SK-N-SH treated with all-trans-retinoic acid at 6 μM for 48 hours (cell line): Measurements from ENCODE around the gene SORCS2.
A peak's percentile ranks its signal among the peaks of the same experiment; 100 is the strongest.

ENCODE experiments used
- ATAC-seq: fragments of 200-7000 bp; cut with Tn5 transposase; 3 replicates; pipeline ENCODE4 v1.9.1; 2020; ENCODE audit warnings: mild to moderate bottlenecking, moderate library complexity
- ARNTL ChIP-seq: fragments of 450-650 bp; formaldehyde crosslinking; IDR thresholded peaks from 2 replicates; pipeline ENCODE4 v1.5.0; 2020; ENCODE audit warnings: low read depth, mild to moderate bottlenecking, moderate library complexity, borderline replicate concordance
- BACH2 ChIP-seq: fragments of 250-450 bp; sonication (Bioruptor Pico); IDR thresholded peaks from 2 replicates; pipeline ENCODE4 v1.9.0; 2021; ENCODE audit warnings: mild to moderate bottlenecking, borderline replicate concordance
- CSDC2 ChIP-seq: fragments of 250-450 bp; sonication (Bioruptor Pico); IDR thresholded peaks from 2 replicates; pipeline ENCODE4 v1.5.0; 2020; ENCODE audit warnings: mild to moderate bottlenecking, moderate library complexity
- ESRRG ChIP-seq: fragments of 250-450 bp; sonication (Bioruptor Pico); IDR thresholded peaks from 2 replicates; pipeline ENCODE4 v1.6.1; 2021; ENCODE audit warnings: mild to moderate bottlenecking
- ISL1 ChIP-seq: fragments of 250-450 bp; sonication (Bioruptor Pico); IDR thresholded peaks from 2 replicates; pipeline ENCODE4 v2.1.2; 2022; ENCODE audit warnings: mild to moderate bottlenecking, moderate library complexity
- OSR1 ChIP-seq: fragments of 250-450 bp; sonication (Bioruptor Pico); IDR thresholded peaks from 2 replicates; pipeline ENCODE4 v1.8.0; 2022; ENCODE audit warnings: moderate library complexity, mild to moderate bottlenecking, inconsistent platforms
- PPARA ChIP-seq: fragments of 250-450 bp; sonication (Bioruptor Pico); IDR thresholded peaks from 2 replicates; pipeline ENCODE4 v1.5.0; 2020; ENCODE audit warnings: mild to moderate bottlenecking, borderline replicate concordance
- RARB ChIP-seq: fragments of 250-450 bp; sonication (Bioruptor Pico); IDR thresholded peaks from 2 replicates; pipeline ENCODE4 v1.8.0; 2021; ENCODE audit warnings: mild to moderate bottlenecking, moderate library complexity
- TCF4 ChIP-seq: fragments of 250-450 bp; sonication (Bioruptor Pico); IDR thresholded peaks from 2 replicates; pipeline ENCODE4 v1.8.0; 2021; ENCODE audit warnings: mild to moderate bottlenecking, moderate library complexity, borderline replicate concordance
- TOX ChIP-seq: fragments of 250-450 bp; sonication (Bioruptor Pico); IDR thresholded peaks from 2 replicates; pipeline ENCODE4 v1.8.0; 2021; ENCODE audit warnings: mild to moderate bottlenecking, moderate library complexity, borderline replicate concordance
- ZC3H10 ChIP-seq: fragments of 250-450 bp; sonication (Bioruptor Pico); IDR thresholded peaks from 2 replicates; pipeline ENCODE4 v1.5.1; 2021; ENCODE audit warnings: mild to moderate bottlenecking, moderate library complexity
- ZFP3 ChIP-seq: fragments of 250-450 bp; sonication (Bioruptor Pico); IDR thresholded peaks from 2 replicates; pipeline ENCODE4 v1.5.0; 2020; ENCODE audit warnings: mild to moderate bottlenecking, moderate library complexity
- ZFP30 ChIP-seq: fragments of 450-650 bp; formaldehyde crosslinking; IDR thresholded peaks from 2 replicates; pipeline ENCODE4 v1.5.0; 2022; ENCODE audit warnings: mild to moderate bottlenecking, moderate library complexity
- ZNF565 ChIP-seq: fragments of 450-650 bp; formaldehyde crosslinking; conservative IDR thresholded peaks from 2 replicates; pipeline ENCODE4 v1.5.0; 2020; ENCODE audit warnings: low read depth, mild to moderate bottlenecking, moderate library complexity
- ZNF70 ChIP-seq: fragments of 450-650 bp; formaldehyde crosslinking; IDR thresholded peaks from 2 replicates; pipeline ENCODE4 v1.5.0; 2020; ENCODE audit warnings: mild to moderate bottlenecking, moderate library complexity
- ZNF8 ChIP-seq: fragments of 450-650 bp; formaldehyde crosslinking; IDR thresholded peaks from 2 replicates; pipeline ENCODE4 v1.5.0; 2020; ENCODE audit warnings: mild to moderate bottlenecking, moderate library complexity
- TF ChIP-seq, protein P1 (sequence below): fragments of 250-450 bp; sonication (Bioruptor Pico); IDR thresholded peaks from 2 replicates; pipeline ENCODE4 v1.5.1; 2021; ENCODE audit warnings: mild to moderate bottlenecking, moderate library complexity
- TF ChIP-seq, protein P2 (sequence below): fragments of 250-450 bp; sonication (Bioruptor Pico); IDR thresholded peaks from 2 replicates; pipeline ENCODE4 v1.5.0; 2020; ENCODE audit warnings: mild to moderate bottlenecking, moderate library complexity
- TF ChIP-seq, protein P3 (sequence below): fragments of 250-450 bp; sonication (Bioruptor Pico); IDR thresholded peaks from 2 replicates; pipeline ENCODE4 v1.8.0; 2020; ENCODE audit warnings: mild to moderate bottlenecking, moderate library complexity, borderline replicate concordance
- TF ChIP-seq, protein P4 (sequence below): fragments of 250-450 bp; sonication (Bioruptor Pico); IDR thresholded peaks from 2 replicates; pipeline ENCODE4 v1.8.0; 2021; ENCODE audit warnings: low read depth, mild to moderate bottlenecking, moderate library complexity, borderline replicate concordance

SORCS2 gene

DNA sequence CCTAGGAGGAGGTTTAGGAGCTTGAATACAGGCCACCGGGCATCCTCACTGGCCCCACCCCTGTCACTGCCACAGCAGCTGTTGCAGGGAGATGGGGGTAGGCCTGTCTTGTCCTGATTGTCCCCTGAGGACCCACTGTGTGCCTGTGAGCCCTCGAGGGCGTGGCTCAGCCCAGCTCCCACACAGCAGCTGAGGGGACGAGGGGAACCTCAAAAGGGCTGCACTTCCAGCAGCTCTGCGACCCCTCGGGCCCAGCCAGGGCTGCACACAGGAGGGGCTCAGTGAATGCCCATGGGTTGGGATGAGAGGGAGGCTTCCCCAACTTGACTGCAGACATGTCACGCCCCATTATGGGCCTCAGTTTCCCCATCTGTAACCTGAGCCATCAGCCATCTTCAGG, 521.4 kb downstream of the SORCS2 start:
- ATAC-seq = no peak
- TF ChIP-seq PPARA (no peak), ZNF565 (CRISPR knock-in tag) (no peak), ARNTL (CRISPR knock-in tag) (no peak), ZNF70 (CRISPR knock-in tag) (no peak), CSDC2 (CRISPR knock-in tag) (no peak), ZNF8 (CRISPR knock-in tag) (no peak), TCF4 (CRISPR knock-in tag) (no peak), ZC3H10 (CRISPR knock-in tag) (no peak), ISL1 (no peak), OSR1 (CRISPR knock-in tag) (no peak), ZFP3 (CRISPR knock-in tag) (no peak), TOX (no peak)
- TF ChIP-seq, protein P1, sequence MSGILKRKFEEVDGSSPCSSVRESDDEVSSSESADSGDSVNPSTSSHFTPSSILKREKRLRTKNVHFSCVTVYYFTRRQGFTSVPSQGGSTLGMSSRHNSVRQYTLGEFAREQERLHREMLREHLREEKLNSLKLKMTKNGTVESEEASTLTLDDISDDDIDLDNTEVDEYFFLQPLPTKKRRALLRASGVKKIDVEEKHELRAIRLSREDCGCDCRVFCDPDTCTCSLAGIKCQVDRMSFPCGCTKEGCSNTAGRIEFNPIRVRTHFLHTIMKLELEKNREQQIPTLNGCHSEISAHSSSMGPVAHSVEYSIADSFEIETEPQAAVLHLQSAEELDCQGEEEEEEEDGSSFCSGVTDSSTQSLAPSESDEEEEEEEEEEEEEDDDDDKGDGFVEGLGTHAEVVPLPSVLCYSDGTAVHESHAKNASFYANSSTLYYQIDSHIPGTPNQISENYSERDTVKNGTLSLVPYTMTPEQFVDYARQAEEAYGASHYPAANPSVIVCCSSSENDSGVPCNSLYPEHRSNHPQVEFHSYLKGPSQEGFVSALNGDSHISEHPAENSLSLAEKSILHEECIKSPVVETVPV (CRISPR knock-in tag) = no peak
- TF ChIP-seq, protein P2, sequence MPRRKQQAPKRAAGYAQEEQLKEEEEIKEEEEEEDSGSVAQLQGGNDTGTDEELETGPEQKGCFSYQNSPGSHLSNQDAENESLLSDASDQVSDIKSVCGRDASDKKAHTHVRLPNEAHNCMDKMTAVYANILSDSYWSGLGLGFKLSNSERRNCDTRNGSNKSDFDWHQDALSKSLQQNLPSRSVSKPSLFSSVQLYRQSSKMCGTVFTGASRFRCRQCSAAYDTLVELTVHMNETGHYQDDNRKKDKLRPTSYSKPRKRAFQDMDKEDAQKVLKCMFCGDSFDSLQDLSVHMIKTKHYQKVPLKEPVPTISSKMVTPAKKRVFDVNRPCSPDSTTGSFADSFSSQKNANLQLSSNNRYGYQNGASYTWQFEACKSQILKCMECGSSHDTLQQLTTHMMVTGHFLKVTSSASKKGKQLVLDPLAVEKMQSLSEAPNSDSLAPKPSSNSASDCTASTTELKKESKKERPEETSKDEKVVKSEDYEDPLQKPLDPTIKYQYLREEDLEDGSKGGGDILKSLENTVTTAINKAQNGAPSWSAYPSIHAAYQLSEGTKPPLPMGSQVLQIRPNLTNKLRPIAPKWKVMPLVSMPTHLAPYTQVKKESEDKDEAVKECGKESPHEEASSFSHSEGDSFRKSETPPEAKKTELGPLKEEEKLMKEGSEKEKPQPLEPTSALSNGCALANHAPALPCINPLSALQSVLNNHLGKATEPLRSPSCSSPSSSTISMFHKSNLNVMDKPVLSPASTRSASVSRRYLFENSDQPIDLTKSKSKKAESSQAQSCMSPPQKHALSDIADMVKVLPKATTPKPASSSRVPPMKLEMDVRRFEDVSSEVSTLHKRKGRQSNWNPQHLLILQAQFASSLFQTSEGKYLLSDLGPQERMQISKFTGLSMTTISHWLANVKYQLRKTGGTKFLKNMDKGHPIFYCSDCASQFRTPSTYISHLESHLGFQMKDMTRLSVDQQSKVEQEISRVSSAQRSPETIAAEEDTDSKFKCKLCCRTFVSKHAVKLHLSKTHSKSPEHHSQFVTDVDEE (CRISPR knock-in tag) = no peak
- TF ChIP-seq, protein P3, sequence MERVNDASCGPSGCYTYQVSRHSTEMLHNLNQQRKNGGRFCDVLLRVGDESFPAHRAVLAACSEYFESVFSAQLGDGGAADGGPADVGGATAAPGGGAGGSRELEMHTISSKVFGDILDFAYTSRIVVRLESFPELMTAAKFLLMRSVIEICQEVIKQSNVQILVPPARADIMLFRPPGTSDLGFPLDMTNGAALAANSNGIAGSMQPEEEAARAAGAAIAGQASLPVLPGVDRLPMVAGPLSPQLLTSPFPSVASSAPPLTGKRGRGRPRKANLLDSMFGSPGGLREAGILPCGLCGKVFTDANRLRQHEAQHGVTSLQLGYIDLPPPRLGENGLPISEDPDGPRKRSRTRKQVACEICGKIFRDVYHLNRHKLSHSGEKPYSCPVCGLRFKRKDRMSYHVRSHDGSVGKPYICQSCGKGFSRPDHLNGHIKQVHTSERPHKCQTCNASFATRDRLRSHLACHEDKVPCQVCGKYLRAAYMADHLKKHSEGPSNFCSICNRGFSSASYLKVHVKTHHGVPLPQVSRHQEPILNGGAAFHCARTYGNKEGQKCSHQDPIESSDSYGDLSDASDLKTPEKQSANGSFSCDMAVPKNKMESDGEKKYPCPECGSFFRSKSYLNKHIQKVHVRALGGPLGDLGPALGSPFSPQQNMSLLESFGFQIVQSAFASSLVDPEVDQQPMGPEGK = no peak
- TF ChIP-seq, protein P4, sequence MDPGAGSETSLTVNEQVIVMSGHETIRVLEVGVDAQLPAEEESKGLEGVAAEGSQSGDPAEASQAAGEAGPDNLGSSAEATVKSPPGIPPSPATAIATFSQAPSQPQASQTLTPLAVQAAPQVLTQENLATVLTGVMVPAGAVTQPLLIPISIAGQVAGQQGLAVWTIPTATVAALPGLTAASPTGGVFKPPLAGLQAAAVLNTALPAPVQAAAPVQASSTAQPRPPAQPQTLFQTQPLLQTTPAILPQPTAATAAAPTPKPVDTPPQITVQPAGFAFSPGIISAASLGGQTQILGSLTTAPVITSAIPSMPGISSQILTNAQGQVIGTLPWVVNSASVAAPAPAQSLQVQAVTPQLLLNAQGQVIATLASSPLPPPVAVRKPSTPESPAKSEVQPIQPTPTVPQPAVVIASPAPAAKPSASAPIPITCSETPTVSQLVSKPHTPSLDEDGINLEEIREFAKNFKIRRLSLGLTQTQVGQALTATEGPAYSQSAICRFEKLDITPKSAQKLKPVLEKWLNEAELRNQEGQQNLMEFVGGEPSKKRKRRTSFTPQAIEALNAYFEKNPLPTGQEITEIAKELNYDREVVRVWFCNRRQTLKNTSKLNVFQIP (CRISPR knock-in tag) = no peak

DNA sequence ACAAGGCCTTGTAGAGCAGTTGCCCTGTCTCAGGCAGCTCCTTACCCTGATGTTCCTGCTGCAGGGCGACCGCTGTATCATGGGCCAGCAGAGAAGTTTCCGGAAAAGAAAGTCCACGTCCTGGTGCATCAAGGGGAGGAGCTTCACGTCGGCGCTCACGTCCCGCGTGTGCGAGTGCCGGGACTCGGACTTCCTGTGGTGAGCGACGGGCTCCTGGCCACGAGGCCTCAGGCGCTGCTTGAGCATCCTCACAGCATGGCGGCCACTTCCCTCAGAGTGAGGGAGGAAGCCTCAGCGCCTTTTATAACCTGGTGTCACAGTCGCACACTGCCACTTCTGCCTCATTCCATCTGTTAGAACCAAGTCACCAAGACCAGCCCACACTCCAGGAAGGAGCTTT, 521.8 kb downstream of the SORCS2 start:
- no peak for ATAC-seq
- TF ChIP-seq ZC3H10 (CRISPR knock-in tag) = no peak
- peak; percentile 90 for TF ChIP-seq ZNF565 (CRISPR knock-in tag)

DNA sequence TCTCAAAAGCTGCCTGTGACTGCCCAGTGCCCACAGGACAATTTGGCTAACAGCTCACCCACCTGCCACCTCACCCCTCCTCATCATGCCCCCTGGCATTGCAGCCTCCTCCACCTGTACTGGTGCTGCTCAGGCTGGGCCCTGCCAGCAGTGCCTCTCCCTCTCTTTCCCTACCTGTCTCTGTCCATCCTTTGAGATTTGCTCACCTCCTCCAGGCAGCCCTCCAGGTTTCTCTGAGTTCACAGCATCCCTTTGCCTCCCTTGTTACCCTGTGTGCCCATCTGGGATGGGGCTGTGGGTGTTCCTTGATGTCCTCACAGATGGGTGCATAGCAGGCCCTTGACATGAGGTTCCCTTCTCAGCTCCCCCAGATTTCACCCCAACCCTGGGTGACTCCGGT, 522.4 kb downstream of the SORCS2 start:
- TF ChIP-seq, protein P3 = no peak
- TF ChIP-seq ZFP3 (CRISPR knock-in tag) (no peak), CSDC2 (CRISPR knock-in tag) (no peak), TCF4 (CRISPR knock-in tag) (no peak), ISL1 (no peak), ZFP30 (no peak), ZC3H10 (CRISPR knock-in tag) (no peak), ZNF70 (CRISPR knock-in tag) (no peak), BACH2 (CRISPR knock-in tag) (no peak), RARB (CRISPR knock-in tag) (no peak), ESRRG (no peak), ARNTL (CRISPR knock-in tag) (no peak)
- TF ChIP-seq, protein P2 (CRISPR knock-in tag) = no peak
- no peak for ATAC-seq
